ENCODE measurements around the gene PADI3. TPM values are rescaled to one million over a fixed set of nuclear protein-coding genes. Genes with fewer than 3 reads are reported as not detected.
"Not testable (repeated sequence)": the region's sequence is repeated elsewhere in the genome, so short reads cannot be mapped to it uniquely, and the experiment has no call there.

Gene PADI3
- total RNA-seq, 1 donor, result not detected

DNA sequence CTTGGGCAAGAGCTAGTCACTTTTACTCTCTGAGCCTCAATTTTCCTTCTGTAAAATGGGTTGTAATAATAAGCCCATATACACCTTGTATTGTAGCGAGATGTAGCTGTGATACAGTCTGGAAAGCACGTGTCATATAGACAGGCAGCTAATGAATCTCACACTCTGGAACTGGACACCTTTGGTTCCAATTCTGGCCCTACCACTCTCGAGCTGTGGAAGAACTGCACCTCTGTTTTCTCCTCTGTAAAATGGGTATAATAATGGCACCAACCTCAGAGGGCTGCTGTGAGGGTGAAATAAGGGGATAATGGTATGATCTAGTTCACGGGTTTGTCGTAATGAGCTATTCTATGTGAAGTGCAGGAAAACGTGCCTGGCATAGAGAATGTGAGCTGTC, 58.4 kb downstream of the PADI3 start:
- H3K27me3 ChIP-seq (ENCODE audit: insufficient read depth, low read length), result no peaks in the 10 kb centered on the region
- H3K4me3 ChIP-seq (ENCODE audit: low read length), result no peak overlapping the region
- H3K4me1 ChIP-seq (ENCODE audit: insufficient read depth, low read length), result peaks cover 98% of the 10 kb centered on the region
- no peaks in the 10 kb centered on the region for H3K9me3 ChIP-seq (ENCODE audit: low read depth, low read length)

DNA sequence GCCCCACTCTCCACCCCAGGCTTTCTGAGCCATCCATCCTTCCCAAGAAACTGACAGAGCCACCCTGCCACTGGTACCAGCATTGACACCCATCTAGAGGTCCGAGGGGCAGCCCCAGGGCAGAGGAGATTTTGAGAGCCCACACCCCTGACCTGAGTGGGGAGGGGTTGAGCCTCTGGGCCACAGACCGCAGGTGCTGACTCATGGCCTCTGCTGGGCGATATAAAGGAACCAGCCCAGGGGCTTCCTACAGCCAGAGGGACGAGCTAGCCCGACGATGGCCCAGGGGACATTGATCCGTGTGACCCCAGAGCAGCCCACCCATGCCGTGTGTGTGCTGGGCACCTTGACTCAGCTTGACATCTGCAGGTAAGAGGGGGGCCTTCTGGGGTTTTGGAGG, 59.0 kb downstream of the PADI3 start, which contains the start of gene PADI4:
TSS of gene PADI4 (plus strand) at position 252 of the 400 bp plus-strand sequence. CDS start at position 278, 26 bp downstream.
- H3K4me1 ChIP-seq (ENCODE audit: insufficient read depth, low read length), result peaks cover 99% of the 10 kb centered on the region
- H3K9me3 ChIP-seq (ENCODE audit: low read depth, low read length), result no peaks in the 10 kb centered on the region
- peak within 1 kb of the TSS; percentile 24 for H3K4me3 ChIP-seq (ENCODE audit: low read length)
- H3K27me3 ChIP-seq (ENCODE audit: insufficient read depth, low read length), result no peaks in the 10 kb centered on the region

DNA sequence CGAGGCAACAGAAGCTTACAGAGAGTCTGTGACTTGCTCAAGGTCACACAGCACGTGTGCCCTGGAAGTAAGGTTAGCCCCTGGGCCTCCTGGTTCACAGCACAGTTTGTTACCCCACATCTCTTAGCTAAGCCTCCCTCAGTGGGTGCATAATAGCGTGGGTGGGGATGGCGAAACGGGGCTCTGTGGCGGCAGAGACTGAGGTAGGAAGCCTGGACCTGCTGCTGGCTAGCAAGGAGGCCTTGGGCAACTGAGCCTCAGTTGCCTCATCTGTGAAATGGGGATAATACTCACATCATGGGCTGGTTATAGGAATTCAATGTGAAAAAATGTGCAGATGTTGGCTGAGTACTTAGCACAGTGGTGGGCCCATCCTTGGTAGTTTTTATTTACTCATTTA, 59.7 kb downstream of the PADI3 start:
- Histone ChIP-seq H3K9me3 (ENCODE audit: low read depth, low read length) (no peaks in the 10 kb centered on the region), H3K4me1 (ENCODE audit: insufficient read depth, low read length) (peaks cover 93% of the 10 kb centered on the region), H3K4me3 (ENCODE audit: low read length) (peak overlapping the region; percentile 24), H3K27me3 (ENCODE audit: insufficient read depth, low read length) (no peaks in the 10 kb centered on the region)

GRCh38 chr1:17309426-17310067, 60.6 kb downstream of the PADI3 start:
- H3K9me3 ChIP-seq (ENCODE audit: low read depth, low read length), result no peaks in the 10 kb centered on the region
- H3K4me1 ChIP-seq (ENCODE audit: insufficient read depth, low read length), result peaks cover 84% of the 10 kb centered on the region
- no peaks in the 10 kb centered on the region for H3K27me3 ChIP-seq (ENCODE audit: insufficient read depth, low read length)
- H3K4me3 ChIP-seq (ENCODE audit: low read length), result peak overlapping the region; percentile 24

DNA sequence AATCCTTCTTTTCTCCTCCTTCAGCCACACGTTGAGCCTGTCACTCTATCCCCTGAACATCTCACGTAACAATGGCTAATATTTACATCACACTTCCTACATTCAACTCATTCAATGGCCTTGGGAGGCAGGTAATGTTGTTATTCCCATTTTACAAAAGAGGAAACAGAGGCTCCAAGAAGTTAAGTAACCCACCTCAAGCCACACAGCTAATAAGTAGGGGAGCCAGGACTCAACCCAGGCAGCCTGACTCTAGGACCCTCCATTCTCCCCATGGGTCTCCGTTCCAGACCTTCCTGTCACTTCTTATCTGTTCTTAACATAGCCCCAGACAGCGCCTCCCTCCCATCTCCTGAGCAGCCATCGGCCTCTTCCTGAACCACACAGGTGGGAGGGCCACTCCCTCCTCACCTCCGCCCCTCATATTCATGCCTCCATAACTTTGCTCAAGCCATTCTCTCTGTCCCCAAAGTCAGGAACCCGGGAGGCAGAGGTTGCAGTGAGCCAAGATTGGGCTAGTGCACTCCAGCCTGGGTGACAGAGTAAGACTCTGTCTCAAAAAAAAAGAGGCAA, 61.3 kb downstream of the PADI3 start:
- Histone ChIP-seq H3K27me3 (ENCODE audit: insufficient read depth, low read length) (no peaks in the 10 kb centered on the region), H3K9me3 (ENCODE audit: low read depth, low read length) (no peaks in the 10 kb centered on the region), H3K4me1 (ENCODE audit: insufficient read depth, low read length) (peaks cover 78% of the 10 kb centered on the region), H3K4me3 (ENCODE audit: low read length) (no peak overlapping the region)

GRCh38 chr1:17313530-17314309, 64.8 kb downstream of the PADI3 start:
- H3K27me3 ChIP-seq (ENCODE audit: insufficient read depth, low read length), result no peaks in the 10 kb centered on the region
- no peaks in the 10 kb centered on the region for H3K9me3 ChIP-seq (ENCODE audit: low read depth, low read length)
- H3K4me1 ChIP-seq (ENCODE audit: insufficient read depth, low read length), result peaks cover 42% of the 10 kb centered on the region
- H3K4me3 ChIP-seq (ENCODE audit: low read length), result no peak overlapping the region

- H3K4me1 ChIP-seq (ENCODE audit: insufficient read depth, low read length), result peaks cover 34% of the 10 kb centered on the region
- no peaks in the 10 kb centered on the region for H3K9me3 ChIP-seq (ENCODE audit: low read depth, low read length)
- H3K27me3 ChIP-seq (ENCODE audit: insufficient read depth, low read length), result no peaks in the 10 kb centered on the region
- no peak overlapping the region for H3K4me3 ChIP-seq (ENCODE audit: low read length)
Observed at GRCh38 chr1:17314491-17314971, 65.6 kb downstream of the PADI3 start.

DNA sequence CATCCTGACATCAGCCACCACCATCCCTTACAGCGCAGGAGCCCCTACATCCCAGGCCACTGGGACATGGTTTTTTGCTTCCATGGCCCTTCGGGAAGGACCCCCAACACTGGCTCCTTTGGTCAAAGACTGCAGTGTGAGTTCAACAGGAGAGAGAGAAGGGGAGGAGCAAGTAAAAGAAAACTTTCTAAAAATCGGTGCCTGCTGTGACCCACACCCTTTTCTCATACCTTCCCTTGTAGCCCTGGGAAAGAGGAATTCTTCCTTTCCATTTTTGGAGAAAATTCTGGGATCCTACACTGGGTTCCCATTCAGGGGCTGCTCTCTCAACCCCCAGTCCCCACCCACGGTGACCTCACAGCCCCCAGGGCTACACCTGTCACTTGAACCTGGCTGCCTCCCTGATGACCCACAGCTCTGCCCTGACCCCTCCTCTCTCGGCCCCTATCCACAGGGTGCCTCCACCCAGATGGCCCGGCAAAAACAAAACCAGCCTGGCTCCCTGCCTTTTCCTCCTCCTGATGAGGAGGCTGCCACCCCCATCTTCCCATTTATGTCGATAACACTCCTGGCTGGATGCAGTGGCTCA, 66.7 kb downstream of the PADI3 start:
- Histone ChIP-seq H3K9me3 (ENCODE audit: low read depth, low read length) (no peaks in the 10 kb centered on the region), H3K4me1 (ENCODE audit: insufficient read depth, low read length) (peaks cover 23% of the 10 kb centered on the region), H3K4me3 (ENCODE audit: low read length) (no peak overlapping the region), H3K27me3 (ENCODE audit: insufficient read depth, low read length) (no peaks in the 10 kb centered on the region)

GRCh38 chr1:17316704-17317103, 67.8 kb downstream of the PADI3 start:
- H3K9me3 ChIP-seq (ENCODE audit: low read depth, low read length), result no peaks in the 10 kb centered on the region
- H3K27me3 ChIP-seq (ENCODE audit: insufficient read depth, low read length), result no peaks in the 10 kb centered on the region
- H3K4me1 ChIP-seq (ENCODE audit: insufficient read depth, low read length), result peaks cover 13% of the 10 kb centered on the region
- no peak overlapping the region for H3K4me3 ChIP-seq (ENCODE audit: low read length)

GRCh38 chr1:17318262-17318661, 69.4 kb downstream of the PADI3 start:
- Histone ChIP-seq H3K9me3 (ENCODE audit: low read depth, low read length) (no peaks in the 10 kb centered on the region), H3K27me3 (ENCODE audit: insufficient read depth, low read length) (no peaks in the 10 kb centered on the region), H3K4me3 (ENCODE audit: low read length) (no peak overlapping the region)

DNA sequence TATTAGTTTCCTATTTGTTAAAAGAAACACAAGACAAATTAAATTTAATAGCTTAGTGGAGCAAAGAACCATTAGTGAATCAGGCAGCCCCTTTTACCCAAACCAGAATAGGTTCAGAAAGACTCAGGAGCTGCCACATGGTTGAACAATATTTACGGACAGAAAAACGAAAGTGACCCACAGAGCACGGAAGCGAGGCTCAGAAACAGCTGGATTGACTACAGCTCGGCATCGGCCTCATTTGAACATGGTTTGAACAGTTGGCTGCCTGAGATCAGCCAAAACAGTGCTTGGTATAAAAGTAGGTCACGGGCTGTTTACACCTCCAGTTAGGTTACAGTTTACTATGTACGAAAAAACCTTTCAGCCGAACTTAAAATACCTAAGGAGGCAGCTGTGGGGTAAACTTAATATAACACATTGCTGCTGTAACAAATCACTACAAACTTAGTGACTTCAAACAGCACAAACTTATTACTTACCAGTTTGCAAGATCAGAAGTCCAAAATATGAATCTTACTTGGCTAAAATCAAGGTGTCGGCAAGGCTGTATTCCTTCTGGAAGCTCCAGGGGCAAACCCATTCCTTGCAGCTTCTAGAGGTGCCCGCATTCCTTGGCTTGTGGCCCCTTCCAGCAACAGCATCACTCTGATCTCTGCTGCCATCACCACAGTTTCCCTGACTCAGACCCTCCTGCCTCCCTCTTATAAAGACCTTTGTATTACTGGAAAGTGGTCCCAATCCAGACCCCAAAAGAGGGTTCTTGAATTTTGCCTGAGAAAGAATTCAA, 70.9 kb downstream of the PADI3 start:
- Histone ChIP-seq H3K9me3 (ENCODE audit: low read depth, low read length) (no peaks in the 10 kb centered on the region), H3K27me3 (ENCODE audit: insufficient read depth, low read length) (no peaks in the 10 kb centered on the region), H3K4me3 (ENCODE audit: low read length) (no peak overlapping the region), H3K4me1 (ENCODE audit: insufficient read depth, low read length) (no peaks in the 10 kb centered on the region)

More at GRCh38 chr1:17318262-17318661, 69.4 kb downstream of the PADI3 start:
- H3K4me1 ChIP-seq (ENCODE audit: insufficient read depth, low read length), result no peaks in the 10 kb centered on the region

GRCh38 chr1:17321857-17322390, 73.0 kb downstream of the PADI3 start:
- not testable (repeated sequence) for H3K9me3 ChIP-seq (ENCODE audit: low read depth, low read length)

DNA sequence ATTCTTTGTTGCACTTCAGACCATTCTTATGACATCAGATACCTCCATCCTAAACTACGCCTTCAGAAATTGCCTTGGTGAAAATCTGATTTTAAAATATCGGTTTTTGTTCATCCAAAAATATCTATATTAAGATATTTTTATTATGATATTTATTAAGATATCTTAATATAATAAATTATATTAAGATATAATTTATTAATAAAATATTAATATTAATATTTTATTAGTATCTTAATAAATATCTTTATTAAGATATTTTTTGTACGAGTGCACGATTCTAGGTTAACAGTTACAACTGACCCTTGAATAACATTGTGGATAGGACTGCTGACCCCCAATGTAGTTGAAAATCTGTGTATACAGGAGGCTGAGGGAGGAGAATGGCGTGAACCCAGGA, 80.0 kb downstream of the PADI3 start:
- no peak overlapping the region for H3K4me3 ChIP-seq (ENCODE audit: low read length)
- no peaks in the 10 kb centered on the region for H3K27me3 ChIP-seq (ENCODE audit: insufficient read depth, low read length)
- no peaks in the 10 kb centered on the region for H3K4me1 ChIP-seq (ENCODE audit: insufficient read depth, low read length)
- no peaks in the 10 kb centered on the region for H3K9me3 ChIP-seq (ENCODE audit: low read depth, low read length)

More at GRCh38 chr1:17321857-17322390, 73.0 kb downstream of the PADI3 start:
- H3K4me3 ChIP-seq (ENCODE audit: low read length); H3K4me1 ChIP-seq (ENCODE audit: insufficient read depth, low read length); H3K27me3 ChIP-seq (ENCODE audit: insufficient read depth, low read length): not testable (repeated sequence)

- no peak overlapping the region for H3K4me3 ChIP-seq (ENCODE audit: low read length)
- no peaks in the 10 kb centered on the region for H3K9me3 ChIP-seq (ENCODE audit: low read depth, low read length)
- H3K27me3 ChIP-seq (ENCODE audit: insufficient read depth, low read length), result no peaks in the 10 kb centered on the region
- H3K4me1 ChIP-seq (ENCODE audit: insufficient read depth, low read length), result no peaks in the 10 kb centered on the region
Observed at GRCh38 chr1:17329610-17330009, 80.7 kb downstream of the PADI3 start.

Measured in mononuclear cell (primary cell).